ENCODE measurements around the gene ZNF618.
A peak's percentile ranks its signal among the peaks of the same experiment; 100 is the strongest.
"Not testable (repeated sequence)": the region's sequence is repeated elsewhere in the genome, so short reads cannot be mapped to it uniquely, and the experiment has no call there.

Gene ZNF618

GRCh38 chr9:114071197-114071795, 195.2 kb downstream of the ZNF618 start:
- DNase-seq = no peak

GRCh38 chr9:114072184-114073140, 196.4 kb downstream of the ZNF618 start:
- DNase-seq = no peak

DNA sequence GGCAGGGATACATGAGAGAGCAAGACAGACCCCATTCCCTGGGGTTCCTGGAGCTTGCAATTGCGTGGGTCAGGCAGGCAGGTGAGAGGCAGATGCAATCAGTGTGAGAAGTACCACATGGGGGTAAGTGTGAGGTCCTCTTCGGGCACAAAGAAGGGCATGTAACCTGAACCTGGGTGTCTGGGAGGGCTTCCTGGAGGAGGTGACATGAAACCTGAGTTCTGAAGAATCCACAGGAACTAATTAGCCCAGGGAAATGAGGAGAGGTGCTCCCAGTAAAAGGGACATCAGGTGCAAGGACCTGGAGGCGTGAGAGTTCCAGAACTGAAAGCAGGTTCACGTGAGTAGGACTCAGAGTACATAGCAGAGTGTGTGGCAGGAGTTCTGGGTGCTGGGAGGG, 199.5 kb downstream of the ZNF618 start:
- no peak for DNase-seq

DNA sequence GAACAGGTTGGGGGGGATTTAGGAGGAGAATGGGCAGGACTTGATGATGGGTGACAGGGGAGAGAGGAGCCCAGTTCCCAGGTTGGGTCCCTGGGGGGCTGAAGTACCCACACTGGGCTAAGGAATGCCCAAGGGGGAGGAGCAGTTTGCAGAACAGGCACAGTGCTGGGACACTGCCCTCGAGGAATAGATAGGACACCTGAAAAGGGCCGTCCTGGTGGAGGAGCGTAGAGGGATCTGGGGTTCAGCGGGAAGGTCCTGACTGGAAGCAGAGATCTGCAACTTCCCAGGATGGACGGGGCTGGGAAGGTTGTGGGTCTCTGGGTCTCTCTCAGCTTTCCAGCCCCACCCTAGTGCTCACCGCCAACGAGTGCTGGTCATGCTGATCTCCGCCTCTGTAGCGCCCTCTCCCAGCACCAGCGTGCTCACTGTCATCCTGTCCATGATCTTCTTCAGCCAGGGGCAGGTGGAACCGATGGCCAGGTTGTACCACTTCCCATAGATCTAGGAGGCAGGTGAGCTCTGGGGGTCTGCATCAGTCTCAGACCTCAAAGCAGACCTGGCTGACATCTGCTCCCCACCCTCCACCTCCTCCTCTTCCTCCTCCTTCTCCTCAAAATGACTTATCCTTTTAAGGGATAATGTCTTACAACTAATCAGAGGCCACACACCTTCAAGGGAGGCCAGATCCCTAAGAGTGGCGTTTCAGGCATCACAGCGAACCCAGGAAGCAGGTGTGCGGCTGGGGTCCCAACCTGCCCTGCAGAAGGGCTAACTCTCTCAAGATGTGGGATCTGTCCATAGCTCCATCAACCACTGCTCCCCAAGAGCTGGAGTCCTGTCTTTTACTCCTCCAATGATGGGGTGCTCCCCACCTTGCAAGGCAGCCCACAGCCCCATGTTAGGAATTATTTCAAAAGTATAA, 200.4 kb downstream of the ZNF618 start:
- DNase-seq = no peak

DNA sequence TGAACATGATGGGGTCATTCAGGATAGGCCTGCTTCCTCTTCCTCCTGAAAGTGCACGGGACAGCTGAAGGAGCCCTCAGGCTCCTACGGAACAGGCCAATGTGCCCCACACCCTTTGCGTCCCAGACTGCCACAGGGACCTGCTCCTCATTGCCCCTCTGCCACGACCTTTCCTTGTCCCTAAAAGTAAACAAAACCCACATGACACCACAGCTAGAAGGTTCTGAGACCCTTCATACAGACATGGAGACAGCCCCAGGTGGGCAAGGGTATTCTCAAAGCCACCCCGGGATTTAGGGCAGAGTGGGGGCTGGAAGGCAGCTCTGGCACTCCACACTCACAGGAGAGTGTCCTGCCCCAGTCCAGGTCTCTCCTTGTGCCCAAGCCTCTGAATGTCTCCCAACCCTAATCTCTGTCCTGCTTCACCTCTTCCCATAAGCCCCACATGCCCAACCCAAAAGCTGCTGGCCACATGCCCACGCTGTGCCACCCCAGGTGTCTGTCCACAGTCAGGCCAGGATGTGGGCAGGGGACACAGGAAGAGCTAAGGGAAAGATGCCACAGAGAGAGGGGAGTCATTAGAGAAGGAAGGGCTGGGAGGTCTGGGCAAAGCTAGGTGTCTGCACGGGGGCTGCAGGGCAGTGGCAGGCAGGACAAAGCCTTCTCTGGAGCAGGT, 201.2 kb downstream of the ZNF618 start:
- no peak for DNase-seq

GRCh38 chr9:114078021-114078780, 202.1 kb downstream of the ZNF618 start, which contains the start of gene AMBP:
Gene AMBP (minus strand): TSS chr9:114078300. CDS start chr9:114078209, 91 bp downstream.
- no peak for DNase-seq

GRCh38 chr9:114078781-114079156, 202.7 kb downstream of the ZNF618 start:
- DNase-seq = no peak

GRCh38 chr9:114080195-114080772, 204.2 kb downstream of the ZNF618 start:
- DNase-seq = no peak

DNA sequence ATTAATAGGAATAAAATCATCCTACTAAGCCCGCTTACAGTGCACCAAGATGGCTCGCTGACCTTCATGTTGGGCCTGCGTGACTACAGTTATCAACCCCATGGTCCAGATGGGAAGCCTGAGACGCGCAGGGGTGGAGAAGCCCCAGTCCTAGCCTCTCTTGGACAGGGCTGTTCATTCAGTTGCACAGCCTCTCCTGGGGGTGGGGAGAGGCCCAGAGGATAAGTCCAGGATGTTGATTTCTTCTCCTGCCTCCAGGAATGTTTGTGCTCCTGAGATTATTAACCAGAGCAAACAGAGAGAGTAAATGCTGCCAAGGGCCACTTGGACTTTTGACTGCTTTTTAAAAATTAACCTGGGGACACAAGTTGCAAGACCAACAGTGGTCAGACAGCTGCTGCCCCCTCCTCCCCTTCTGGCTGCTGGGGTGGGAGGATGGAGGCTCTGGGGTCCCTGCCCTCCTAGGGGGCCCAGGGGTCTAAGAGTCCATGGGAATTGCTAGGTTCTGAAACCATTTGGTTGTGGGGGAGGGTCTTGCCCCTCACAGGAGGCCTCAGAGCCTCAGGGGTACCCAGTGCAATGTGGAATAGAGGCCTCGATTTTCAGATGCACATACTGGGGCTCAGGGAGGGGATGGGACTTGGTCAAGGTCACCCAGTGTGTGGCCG, 204.8 kb downstream of the ZNF618 start:
- DNase-seq = peak; percentile 67

DNA sequence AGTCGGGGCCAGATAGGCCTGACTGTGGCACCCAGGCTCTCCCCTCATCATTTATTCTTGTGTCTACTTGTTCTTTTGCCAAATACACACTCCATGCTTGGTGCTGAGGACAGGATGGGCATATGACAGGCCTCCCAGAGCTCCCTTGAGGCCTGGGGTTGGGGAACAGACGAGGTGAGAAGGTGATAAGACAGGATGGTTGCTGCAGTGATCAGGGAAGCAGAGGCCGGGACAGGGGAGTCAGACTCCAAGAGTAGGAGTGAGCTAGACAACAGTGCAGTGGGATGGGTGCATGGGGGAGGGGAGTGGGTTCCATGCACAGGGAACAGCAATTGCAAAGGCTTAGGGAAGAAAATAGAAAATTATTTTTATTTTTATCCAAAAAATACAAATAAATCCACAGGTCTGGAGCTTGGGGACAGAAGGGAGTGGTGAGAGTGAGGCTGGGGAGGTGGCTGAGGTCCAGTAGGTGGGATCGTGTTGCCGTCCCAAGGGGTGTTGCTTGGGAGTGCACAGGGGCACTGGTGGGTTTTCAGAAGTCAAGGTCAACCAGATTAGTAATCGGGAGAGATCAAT, 205.4 kb downstream of the ZNF618 start:
- DNase-seq = no peak

DNA sequence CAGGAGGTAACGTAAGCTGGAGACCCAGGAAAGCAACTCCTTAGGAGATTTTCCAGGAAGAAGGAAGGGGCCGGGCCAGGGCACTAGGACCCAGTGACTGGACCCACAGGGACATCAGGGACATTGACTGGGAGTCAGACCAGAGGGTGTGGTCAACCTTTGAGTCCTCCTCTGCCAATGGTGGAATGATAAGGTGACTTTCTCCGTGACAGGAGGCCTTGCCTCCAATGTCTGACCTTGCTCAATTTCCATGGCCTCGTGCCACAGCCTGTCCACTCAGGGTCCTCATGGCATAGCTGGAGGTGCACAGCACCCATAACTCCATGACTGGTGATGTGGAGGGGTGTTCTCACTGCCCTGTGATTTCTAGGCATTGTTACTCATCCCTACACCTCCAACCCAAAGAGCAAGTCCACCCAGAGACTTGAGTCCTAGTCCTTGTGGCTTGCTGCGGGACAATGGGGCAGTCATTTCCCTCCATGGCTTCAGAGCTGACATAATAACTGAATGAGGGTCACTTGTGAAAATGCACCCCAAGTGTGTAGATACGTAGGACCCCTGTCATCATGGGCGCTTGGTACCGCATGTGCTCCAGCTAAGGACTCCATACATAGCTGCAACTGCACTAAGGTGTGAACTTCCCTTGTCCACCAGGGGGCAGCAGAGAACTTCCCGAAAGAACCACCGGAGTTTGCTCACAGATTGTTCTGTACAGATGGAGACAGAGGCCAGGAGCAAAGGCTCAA, 206.1 kb downstream of the ZNF618 start:
- peak; percentile 88 for DNase-seq

GRCh38 chr9:114082763-114083412, 206.8 kb downstream of the ZNF618 start:
- DNase-seq = not testable (repeated sequence)

- DNase-seq = no peak
These were observed 207.6 kb downstream of the ZNF618 start for GRCh38 chr9:114083666-114084065.

GRCh38 chr9:114084282-114085073, 208.4 kb downstream of the ZNF618 start:
- no peak for DNase-seq

DNA sequence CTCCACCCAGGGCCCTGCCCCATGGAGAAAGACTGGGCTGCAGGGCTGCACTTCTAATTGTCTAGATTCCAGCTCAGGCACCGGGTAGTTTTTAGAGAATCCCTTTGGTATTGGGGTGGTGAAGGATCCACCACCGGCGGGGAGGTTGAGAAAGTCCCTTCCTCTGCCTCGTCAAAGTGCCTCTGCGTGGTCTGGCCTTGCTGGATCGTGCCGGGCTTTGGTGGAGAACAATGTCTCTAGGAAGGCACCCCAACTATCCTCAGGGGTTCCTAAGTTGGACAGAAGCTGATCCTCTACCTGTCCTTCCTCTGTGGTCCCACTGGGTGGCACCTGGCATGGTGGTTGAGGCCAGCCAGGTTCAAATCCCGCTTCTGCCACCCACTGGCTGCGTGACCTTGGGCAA, 209.3 kb downstream of the ZNF618 start:
- no peak for DNase-seq

DNA sequence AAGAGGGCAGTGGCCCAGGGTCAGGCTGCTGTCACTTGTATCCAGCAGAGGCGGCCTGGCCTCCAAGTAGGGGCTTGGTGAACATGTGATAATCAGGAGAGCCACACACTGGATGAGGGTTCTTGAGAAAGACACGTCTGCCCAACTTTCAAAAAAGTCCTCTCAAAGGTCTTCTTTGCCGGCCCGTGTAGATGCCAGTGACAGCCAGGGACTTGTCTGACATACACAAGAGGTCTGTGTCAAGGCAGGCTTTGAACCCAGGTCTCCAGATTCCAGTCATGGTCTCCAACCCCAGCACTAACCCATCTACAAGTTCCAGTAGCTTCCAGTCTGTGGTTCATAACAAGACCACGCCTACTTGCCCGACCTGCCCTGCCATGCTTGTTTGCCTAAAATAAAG, 209.9 kb downstream of the ZNF618 start:
- DNase-seq = no peak

GRCh38 chr9:114086607-114087006, 210.5 kb downstream of the ZNF618 start:
- no peak for DNase-seq

GRCh38 chr9:114087721-114088120, 211.6 kb downstream of the ZNF618 start:
- DNase-seq = no peak
